ENCODE measurements around the gene SLC25A36. TPM values are rescaled to one million over a fixed set of nuclear protein-coding genes. Genes with fewer than 3 reads are reported as not detected.

The SLC25A36 gene
- total and polyA plus RNA-seq, 2 donors (not counting 3 experiments of a cell fraction or from before 2014, with no cell fraction given): 17.7 to 38.8 TPM

DNA sequence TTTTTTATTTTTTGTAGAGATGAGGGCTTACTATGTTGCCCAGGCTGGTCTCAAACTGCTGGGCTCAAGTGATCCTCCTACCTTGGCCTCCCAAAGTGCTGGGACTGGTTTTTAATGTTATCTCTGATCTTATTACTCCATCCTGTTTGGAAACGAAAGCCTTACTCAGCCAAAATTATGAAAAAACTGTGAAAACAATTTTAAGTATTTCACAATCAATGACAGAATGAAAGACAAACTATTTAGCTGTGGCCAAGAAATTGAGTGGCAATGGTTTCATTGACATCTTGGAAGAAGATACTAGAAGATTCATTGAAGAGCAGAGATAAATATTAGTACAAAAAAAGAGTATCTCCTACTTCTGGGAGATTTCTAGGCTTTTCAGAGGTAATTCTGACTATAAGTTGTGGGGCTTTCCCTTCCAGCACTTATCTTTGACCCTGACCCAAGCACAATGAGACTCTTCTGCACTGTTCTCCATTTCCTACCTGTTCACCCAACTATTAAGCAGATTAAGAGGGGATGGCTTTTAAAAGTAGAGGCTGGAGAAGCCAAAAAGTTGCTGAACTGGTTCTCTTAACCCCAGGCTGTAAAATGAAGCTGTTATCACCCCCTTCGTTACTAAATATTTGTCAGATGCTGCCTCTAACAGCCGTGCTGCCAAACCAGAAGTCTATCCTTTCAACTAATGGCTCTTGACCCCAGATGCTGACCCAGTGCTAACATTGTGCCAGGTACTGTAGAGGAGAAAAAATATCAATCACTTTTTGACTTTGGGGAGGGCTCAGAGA is 14.2 kb upstream of the SLC25A36 start:
- H3K36me3 ChIP-seq (ENCODE audit: control insufficient read depth in 2 of 2, extremely low read depth in 1 of 2, insufficient read depth in 2 of 2, low read length in 2 of 2): no peaks in the 10 kb centered on the region
- CTCF ChIA-PET: no interaction called here
- H3K9me3 ChIP-seq (replicated peaks; ENCODE audit: control insufficient read depth, insufficient read depth, low read length): no peaks in the 10 kb centered on the region
- no peaks in the 10 kb centered on the region for H4K20me1 ChIP-seq (replicated peaks; ENCODE audit: control insufficient read depth, extremely low read depth, insufficient read depth, low read length)
- TF ChIP-seq GATA2 (IDR thresholded peaks at IDR 0.05; ENCODE audit: insufficient read depth, insufficient read length, low read depth, low read length) (no peak), MYC (IDR thresholded peaks at IDR 0.05; ENCODE audit: low read depth, low read length) (no peak), POLR2AphosphoS5 (IDR thresholded peaks at IDR 0.05; ENCODE audit: insufficient read depth, low read depth, low read length) (no peak), FOS (IDR thresholded peaks at IDR 0.05; ENCODE audit: borderline replicate concordance, insufficient read depth, low read length) (no peak), POLR2A (IDR thresholded peaks at IDR 0.05; ENCODE audit: low read depth, low read length) (no peak), JUN (IDR thresholded peaks at IDR 0.05; ENCODE audit: borderline replicate concordance, insufficient read depth, insufficient read length, low read depth) (no peak), EZH2 (IDR thresholded peaks at IDR 0.05; ENCODE audit: borderline replicate concordance, low read depth, low read length, severe bottlenecking) (no peak)
- TF ChIP-seq, protein P1, sequence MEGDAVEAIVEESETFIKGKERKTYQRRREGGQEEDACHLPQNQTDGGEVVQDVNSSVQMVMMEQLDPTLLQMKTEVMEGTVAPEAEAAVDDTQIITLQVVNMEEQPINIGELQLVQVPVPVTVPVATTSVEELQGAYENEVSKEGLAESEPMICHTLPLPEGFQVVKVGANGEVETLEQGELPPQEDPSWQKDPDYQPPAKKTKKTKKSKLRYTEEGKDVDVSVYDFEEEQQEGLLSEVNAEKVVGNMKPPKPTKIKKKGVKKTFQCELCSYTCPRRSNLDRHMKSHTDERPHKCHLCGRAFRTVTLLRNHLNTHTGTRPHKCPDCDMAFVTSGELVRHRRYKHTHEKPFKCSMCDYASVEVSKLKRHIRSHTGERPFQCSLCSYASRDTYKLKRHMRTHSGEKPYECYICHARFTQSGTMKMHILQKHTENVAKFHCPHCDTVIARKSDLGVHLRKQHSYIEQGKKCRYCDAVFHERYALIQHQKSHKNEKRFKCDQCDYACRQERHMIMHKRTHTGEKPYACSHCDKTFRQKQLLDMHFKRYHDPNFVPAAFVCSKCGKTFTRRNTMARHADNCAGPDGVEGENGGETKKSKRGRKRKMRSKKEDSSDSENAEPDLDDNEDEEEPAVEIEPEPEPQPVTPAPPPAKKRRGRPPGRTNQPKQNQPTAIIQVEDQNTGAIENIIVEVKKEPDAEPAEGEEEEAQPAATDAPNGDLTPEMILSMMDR (IDR thresholded peaks at IDR 0.05; ENCODE audit: extremely low read depth in 1 of 2, insufficient read depth in 1 of 2, low read depth in 1 of 2, low read length in 2 of 2): no peak
- TF ChIP-seq, protein P2, sequence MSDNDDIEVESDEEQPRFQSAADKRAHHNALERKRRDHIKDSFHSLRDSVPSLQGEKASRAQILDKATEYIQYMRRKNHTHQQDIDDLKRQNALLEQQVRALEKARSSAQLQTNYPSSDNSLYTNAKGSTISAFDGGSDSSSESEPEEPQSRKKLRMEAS (IDR thresholded peaks at IDR 0.05; ENCODE audit: insufficient read depth, insufficient read length): no peak
- no peak overlapping the region for H3K4me2 ChIP-seq (ENCODE audit: insufficient read depth, low read length)
- no peaks in the 10 kb centered on the region for H3K4me1 ChIP-seq (ENCODE audit: control insufficient read depth, extremely low read depth, insufficient read depth, low read length)
- H3K4me3 ChIP-seq (replicated peaks in 1 of 3; ENCODE audit: insufficient read depth in 1 of 3, low read depth in 1 of 3, low read length in 3 of 3): no peak overlapping the region
- DNase-seq (ENCODE audit: low read depth, low spot score): no peak
- intact Hi-C loops (cut with micrococcal nuclease): loop anchor here (1.0 kb wide), 1 partner anchor 31 kb away; no protein-coding TSS in a partner anchor
- no peaks in the 10 kb centered on the region for H3K9me1 ChIP-seq (replicated peaks; ENCODE audit: control insufficient read depth, extremely low read depth, insufficient read depth, low read length)
- no peaks in the 10 kb centered on the region for H3K79me2 ChIP-seq (ENCODE audit: control insufficient read depth, insufficient read depth, low read length)
- H3K9ac ChIP-seq (replicated peaks; ENCODE audit: extremely low read depth, insufficient read depth, low read length): no peak overlapping the region
- dilution Hi-C loops (cut with MboI; ENCODE audit: extremely low pct_ligation_motif_present, low sequenced_read_pairs): no loop called here
- POLR2A ChIA-PET: no interaction called here
- no peak for FAIRE-seq
- no peak overlapping the region for H3K27ac ChIP-seq (ENCODE audit: insufficient read depth, low read depth, low read length)
- no TSS peak for BruUV-seq (replicated peaks)
- no peak overlapping the region for H2AFZ ChIP-seq (ENCODE audit: low read depth, low read length)
- H3K27me3 ChIP-seq (ENCODE audit: control insufficient read depth in 2 of 2, insufficient read depth in 2 of 2, low read length in 2 of 2): peaks cover 7 to 13% of the 10 kb centered on the region in 2 experiments

Measured in endothelial cell of umbilical vein (primary cell).